Esophagus muscularis mucosa (tissue), 4 donors: Measurements from ENCODE around the gene CACNB3.

Source experiments
- CTCF ChIP-seq, 3 experiments: fragments of 200-600 bp in 2 of 3; fragments of 450-650 bp in 1 of 3; sonication (generic) in 2 of 3; IDR thresholded peaks; one replicate each; pipeline ENCODE4 v1.5.1; 2017 to 2019; ENCODE audit warnings: antibody characterized with exemption in 3 of 3, mild to moderate bottlenecking in 2 of 3, moderate library complexity in 1 of 3
- EP300 ChIP-seq: sonication (generic); formaldehyde crosslinking; IDR thresholded peaks from one replicate; pipeline ENCODE4 v1.6.1; 2017; ENCODE audit warnings: antibody characterized with exemption
- POLR2A ChIP-seq: fragments of 450-650 bp; IDR thresholded peaks from one replicate; pipeline ENCODE4 v1.6.1; 2017; ENCODE audit warnings: antibody characterized with exemption, moderate library complexity, mild to moderate bottlenecking, low read depth

GRCh38 chr12:48788524-48788853 lies 29.8 kb upstream of the CACNB3 start:
- no peak for TF ChIP-seq CTCF (IDR thresholded peaks at IDR 0.05)
- TF ChIP-seq EP300 = no peak
- TF ChIP-seq POLR2A = no peak
